Lower leg skin (tissue), 4 donors: ENCODE results near the gene ATG4B. TPM values are rescaled to one million over a fixed set of nuclear protein-coding genes. Genes with fewer than 3 reads are reported as not detected.

Source experiments
- DNase-seq, 2 donors: peaks; one replicate each; pipeline ENCODE4 v3.0.0-alpha.2; 2019; ENCODE audit warnings: low spot score in 2 of 2
- H3K4me3 ChIP-seq: fragments of 200-600 bp; sonication (generic); 2 replicates; pipeline ENCODE4 v1.5.1; 2017; ENCODE audit warnings: mild to moderate bottlenecking, low read depth; ENCODE audit not compliant: poor library complexity, severe bottlenecking
- CTCF ChIP-seq, 3 donors: fragments of 450-650 bp; IDR thresholded peaks; one replicate each; pipeline ENCODE4 v1.5.1; 2016; ENCODE audit warnings: antibody characterized with exemption in 3 of 3, mild to moderate bottlenecking in 3 of 3, moderate library complexity in 2 of 3
- POLR2A ChIP-seq, 2 donors: fragments of 450-650 bp; IDR thresholded peaks; one replicate each; pipeline ENCODE4 v1.6.1; 2016 to 2017; ENCODE audit warnings: antibody characterized with exemption in 2 of 2, mild to moderate bottlenecking in 1 of 2, moderate library complexity in 1 of 2
- WGBS, 2 donors: methylation state at CpG; one replicate each; pipeline ENCODE4 v1.1.5; 2018; 5-methylcytosine and 5-hydroxymethylcytosine counted together
- intact Hi-C: fragments of 100-400 bp; cut with DNase I; formaldehyde crosslinking; loops from one replicate; pipeline ENCODE4 v1.15.0; 2023; ENCODE audit warnings: low total_unique reads
- total RNA-seq, 4 donors: library from RNA; depleted of rRNA; stranded (reverse); fragments of >200 nt; gene quantifications; one replicate each; pipeline ENCODE4 v1.1.0, GENCODE V29; 2016

Gene ATG4B
- total RNA-seq, 4 donors from 2014 or later, result 48.4 to 86.2 (median 63.3) TPM

GRCh38 chr2:241641631-241642030 lies 4.1 kb downstream of the ATG4B start:
- WGBS, 2 donors, result 63 to 65% methylated on average over 2 of the region's 2 CpGs
- TF ChIP-seq CTCF (IDR thresholded peaks at IDR 0.05) (no peak), POLR2A (IDR thresholded peaks at IDR 0.05) (no peak)
- intact Hi-C loops, result no loop called here

DNA sequence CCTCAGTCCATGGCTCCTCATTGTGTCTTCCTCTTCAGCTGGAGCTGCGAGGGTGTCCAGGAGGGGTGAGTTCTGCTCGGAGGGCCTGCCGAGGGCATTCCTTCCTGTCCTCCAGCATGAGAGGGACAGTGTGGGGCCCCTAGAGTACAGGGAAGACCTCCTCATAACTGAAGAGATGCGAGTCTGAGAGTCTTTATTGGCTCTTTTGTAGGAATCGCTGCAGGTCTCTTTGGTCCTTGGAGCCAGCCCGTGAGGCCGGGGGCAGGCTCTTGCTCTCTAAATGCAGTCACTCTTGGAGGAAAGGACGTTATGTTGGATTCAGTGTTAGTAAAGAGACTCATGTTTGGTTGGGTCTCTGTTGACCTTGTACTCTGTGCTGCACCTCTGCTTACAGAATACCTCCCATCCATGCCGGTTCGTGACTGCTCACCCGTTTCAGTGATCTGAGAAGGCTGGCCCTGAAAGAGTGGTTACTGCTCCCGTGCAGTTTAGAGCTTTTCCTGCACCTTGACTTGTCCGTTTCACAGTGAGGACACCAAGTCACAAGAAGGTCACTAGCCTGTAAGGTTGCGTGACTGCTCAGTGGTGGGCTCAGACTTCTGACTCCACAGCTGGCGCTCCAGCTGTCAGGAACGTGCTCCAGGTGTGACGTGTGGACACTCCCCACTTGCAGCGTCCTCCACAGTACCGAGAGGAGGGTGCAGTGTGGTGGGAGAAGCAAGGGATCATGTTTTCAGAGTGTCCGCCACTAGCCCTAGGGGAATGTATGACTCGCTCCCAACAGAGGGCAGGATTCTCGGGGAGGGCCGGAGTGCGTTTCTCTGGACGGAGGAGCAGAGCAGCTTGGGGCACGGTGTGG lies 7.8 kb downstream of the ATG4B start:
- WGBS, 2 donors, result 84 to 90% methylated on average over 26 of the region's 26 CpGs
- H3K4me3 ChIP-seq, result no peak overlapping the region
- intact Hi-C loops, result no loop called here
- DNase-seq, result no peak
- TF ChIP-seq POLR2A (IDR thresholded peaks at IDR 0.05) (no peak), CTCF (IDR thresholded peaks at IDR 0.05) (no peak)

More at GRCh38 chr2:241641631-241642030, 4.1 kb downstream of the ATG4B start:
- DNase-seq, result no peak
- H3K4me3 ChIP-seq, result no peak overlapping the region

- H3K4me3 ChIP-seq, result no peak overlapping the region
- 84 to 89% methylated on average over 14 of the region's 14 CpGs for WGBS, 2 donors
- TF ChIP-seq CTCF (IDR thresholded peaks at IDR 0.05), result no peak
- DNase-seq, result no peak
- intact Hi-C loops, result no loop called here
These were observed 8.6 kb downstream of the ATG4B start for GRCh38 chr2:241645915-241646645.

GRCh38 chr2:241648453-241648852 lies 11.0 kb downstream of the ATG4B start:
- DNase-seq, result no peak
- intact Hi-C loops, result no loop called here
- H3K4me3 ChIP-seq, result no peak overlapping the region
- TF ChIP-seq POLR2A (IDR thresholded peaks at IDR 0.05) (no peak), CTCF (IDR thresholded peaks at IDR 0.05) (no peak)
- 86 to 93% methylated on average over 6 of the region's 6 CpGs for WGBS, 2 donors

- H3K4me3 ChIP-seq, result no peak overlapping the region
- TF ChIP-seq POLR2A (IDR thresholded peaks at IDR 0.05) (no peak), CTCF (IDR thresholded peaks at IDR 0.05) (no peak)
- no peak for DNase-seq
- WGBS, 2 donors, result 68 to 73% methylated on average over 4 of the region's 4 CpGs
- intact Hi-C loops, result no loop called here
These were observed 11.9 kb downstream of the ATG4B start for GRCh38 chr2:241649404-241649803.
